ENCODE measurements around the gene RBM4.

The RBM4 gene

GRCh38 chr11:66651016-66651415 lies 12.5 kb downstream of the RBM4 start:
- DNase-seq (ENCODE audit: low read depth in 2 of 2), result no peak

DNA sequence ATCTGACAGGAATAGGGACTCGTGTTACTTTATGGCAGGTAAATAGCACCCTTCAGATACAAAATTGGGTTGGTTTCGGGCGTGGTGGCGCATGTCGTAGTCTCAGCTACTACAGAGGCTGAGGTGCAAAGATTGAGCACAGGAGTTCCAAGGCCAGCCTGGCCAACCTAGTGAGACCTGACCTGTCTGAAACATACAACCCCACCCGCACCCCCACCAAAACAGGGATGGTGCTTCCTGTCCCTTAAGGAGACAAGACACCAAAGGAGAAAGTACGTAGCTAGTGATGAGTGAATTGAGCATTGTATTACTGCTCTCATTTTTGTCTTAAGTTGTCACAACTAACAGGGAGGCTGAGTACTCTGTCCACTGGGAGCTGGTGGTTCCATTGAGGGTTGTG lies 14.1 kb downstream of the RBM4 start:
- no peak for DNase-seq (ENCODE audit: low read depth in 2 of 2)

DNA sequence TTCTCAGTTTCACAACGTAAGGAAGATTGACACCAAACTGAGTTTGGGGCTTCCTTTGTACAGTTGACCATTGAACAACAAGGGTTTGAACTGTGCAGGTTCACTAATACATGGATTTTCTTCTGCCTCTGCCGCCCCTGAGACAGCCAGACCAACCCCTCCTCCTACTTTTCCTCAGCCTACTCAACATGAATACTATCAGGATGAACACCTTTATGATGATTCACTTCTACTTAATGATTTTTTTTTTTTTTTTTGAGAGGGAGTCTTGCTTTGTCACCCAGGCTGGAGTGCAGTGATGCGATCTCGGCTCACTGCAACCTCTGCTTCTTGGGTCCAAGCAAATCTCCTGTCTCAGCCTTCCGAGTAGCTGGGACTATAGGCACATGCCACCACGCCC lies 14.6 kb downstream of the RBM4 start:
- DNase-seq (ENCODE audit: low read depth in 2 of 2), result no peak

DNA sequence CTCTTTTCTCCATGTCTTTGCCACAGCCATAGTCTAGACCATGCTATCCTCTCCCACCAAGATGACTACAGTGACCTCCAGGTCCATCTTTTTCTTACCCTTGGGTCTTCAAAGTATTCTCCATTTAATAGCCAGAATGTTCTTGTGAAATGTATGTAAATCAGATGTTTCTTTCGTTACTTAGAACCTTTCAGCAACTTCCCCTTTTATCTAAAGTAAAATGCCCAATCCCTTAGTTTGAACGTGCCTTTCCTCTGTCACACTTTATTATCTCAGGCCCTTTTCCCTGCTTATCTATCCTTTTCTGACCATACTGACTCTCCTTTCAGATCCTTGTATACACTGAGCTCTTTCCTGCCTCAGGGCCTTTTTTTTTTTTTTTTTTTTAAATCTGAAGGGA lies 21.3 kb downstream of the RBM4 start:
- no peak for DNase-seq (ENCODE audit: low read depth in 2 of 2)

DNA sequence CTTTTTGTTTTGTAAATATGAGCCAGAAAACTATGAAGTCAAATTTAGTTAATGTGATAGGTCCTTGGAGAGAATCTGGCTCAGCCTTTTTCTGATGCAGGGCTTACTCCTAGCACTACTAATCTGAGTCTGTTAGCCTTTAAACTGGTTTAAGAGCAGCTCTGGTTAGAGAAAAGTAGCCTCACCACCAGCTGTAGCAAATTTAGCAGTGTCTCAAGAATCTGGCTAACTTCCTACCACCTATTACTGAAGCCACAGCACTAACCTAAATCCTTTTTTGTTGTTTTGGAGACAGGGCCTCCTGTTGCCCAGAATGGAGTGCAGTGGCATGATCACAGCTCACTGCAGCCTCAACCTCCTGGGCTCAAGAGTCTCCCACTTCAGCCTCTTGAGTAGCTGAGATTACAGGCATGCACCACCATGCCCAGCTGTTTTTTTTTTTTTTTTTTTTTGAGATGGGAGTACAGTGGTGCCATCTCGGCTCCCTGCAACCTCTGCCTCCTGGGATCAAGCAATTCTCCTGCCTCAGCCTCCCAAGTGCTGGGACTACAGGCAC lies 25.3 kb downstream of the RBM4 start:
- DNase-seq (ENCODE audit: low read depth in 2 of 2), result no peak

DNA sequence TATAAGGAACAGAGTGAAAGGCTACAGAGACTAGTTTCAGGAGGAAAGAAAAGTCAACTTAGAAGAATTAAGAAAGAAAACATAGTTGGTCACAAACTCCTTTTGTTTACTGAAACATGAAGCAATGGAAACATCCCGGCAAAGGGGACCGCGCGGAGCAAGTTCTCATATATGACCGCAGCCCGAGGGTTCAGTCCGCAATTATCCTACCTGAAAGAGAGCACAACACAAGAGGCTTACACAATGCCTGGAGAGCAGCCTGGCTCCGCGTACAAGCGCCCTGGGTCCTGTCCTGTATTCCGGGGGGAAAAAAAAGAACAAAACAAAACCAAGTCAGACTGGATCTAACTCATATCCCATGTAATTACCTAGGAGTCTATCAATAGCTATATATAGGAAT lies 26.9 kb downstream of the RBM4 start:
- no peak for DNase-seq (ENCODE audit: low read depth in 2 of 2)

- DNase-seq (ENCODE audit: low read depth in 2 of 2), result no peak
These were observed 32.3 kb downstream of the RBM4 start for GRCh38 chr11:66670816-66671215.

- no peak for DNase-seq (ENCODE audit: low read depth in 2 of 2)
These were observed 36.6 kb downstream of the RBM4 start for GRCh38 chr11:66674964-66675602.

DNA sequence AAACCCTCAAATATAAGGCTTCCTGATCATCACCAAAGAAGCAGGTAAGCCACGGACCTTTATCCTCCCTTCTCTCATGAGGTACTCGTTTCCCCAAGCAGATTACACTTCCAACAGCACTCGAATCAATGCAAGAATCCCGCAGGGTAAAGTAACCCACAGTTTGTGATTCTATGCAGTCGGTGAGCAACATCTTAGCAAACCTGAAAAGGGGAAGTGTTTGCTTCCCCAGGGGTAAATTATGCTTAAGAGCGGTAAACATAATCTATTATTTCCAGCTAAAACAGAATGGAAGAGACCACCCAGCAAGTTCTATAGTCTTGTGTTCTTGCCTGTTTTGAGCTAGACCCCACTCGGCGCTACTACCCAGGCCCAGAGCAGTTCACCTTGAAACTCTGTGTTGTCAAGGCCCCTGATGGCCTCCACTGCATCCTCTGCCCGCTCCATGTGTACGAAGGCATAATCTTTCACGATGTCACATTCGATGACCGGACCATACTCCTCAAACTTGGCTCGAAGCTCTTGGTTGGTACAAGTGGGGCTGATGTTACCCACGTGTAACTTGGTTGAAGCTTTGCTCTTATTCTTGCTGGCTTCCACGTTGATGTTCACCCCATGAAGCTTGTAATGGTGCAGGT lies 37.9 kb downstream of the RBM4 start:
- no peak for DNase-seq (ENCODE audit: low read depth in 2 of 2)

DNA sequence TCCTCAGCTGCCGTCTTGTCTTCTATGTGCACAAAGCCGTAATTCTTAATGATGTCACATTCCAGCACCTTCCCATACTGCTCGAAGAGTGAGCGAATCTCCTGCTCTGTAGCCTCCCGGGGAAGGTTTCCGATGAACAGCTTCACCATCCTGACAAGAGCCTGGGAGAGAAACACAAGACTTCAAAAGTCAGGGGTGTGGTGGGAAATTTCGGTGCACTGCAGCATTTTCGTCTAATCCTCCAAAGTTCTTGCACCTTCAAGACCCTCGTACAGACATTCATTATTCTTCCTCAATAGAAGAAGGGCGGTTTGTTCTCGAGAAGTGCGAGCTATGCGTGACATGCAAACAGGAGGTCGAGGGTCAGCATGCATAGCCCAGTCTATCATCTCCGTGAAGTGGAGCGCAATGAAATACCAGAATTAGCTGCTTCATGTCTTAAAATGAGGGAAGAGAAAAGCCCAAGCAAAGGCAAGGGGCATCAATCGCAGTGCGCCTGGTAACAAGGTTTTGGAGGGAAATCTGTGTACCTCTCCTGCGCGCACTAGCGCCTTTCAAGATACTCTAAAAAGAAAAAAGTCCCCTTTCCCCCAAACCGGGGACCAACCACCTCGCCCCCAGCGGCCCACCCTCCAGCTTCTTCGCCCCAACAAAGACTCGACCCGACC lies 38.6 kb downstream of the RBM4 start:
- DNase-seq (ENCODE audit: low read depth in 2 of 2), result no peak

- peak; percentile 86 to 87 for DNase-seq (ENCODE audit: low read depth in 2 of 2)
These were observed 39.3 kb downstream of the RBM4 start, which contains the start of gene RBM4B for GRCh38 chr11:66677599-66678375. TSS of gene RBM4B (minus strand) at chr11:66677887. CDS start at chr11:66677079, 808 bp downstream.

GRCh38 chr11:66680966-66681645 lies 42.6 kb downstream of the RBM4 start:
- DNase-seq (ENCODE audit: low read depth in 2 of 2), result no peak

- no peak for DNase-seq (ENCODE audit: low read depth in 2 of 2)
These were observed 45.4 kb downstream of the RBM4 start for GRCh38 chr11:66683877-66684276.

DNA sequence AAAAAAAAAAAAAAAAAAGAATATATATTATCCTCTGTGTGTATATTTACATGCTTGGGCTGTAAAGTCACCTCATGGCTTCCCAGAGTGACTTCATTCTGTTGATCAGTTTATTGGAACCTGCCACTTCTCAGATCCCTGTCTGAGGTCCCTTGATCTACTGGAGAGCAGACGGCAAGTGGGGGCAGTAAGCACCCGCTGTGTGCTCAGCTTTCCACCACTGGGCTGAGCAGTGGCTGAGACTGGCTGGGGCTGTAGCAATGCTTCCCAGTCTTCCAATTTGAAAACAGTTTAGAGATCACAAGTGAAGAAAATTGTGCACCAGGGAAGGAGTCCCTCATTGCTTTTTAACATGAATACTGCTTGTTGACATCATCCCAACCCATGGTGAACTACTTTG lies 46.1 kb downstream of the RBM4 start:
- no peak for DNase-seq (ENCODE audit: low read depth in 2 of 2)

- no peak for DNase-seq (ENCODE audit: low read depth in 2 of 2)
These were observed 47.0 kb downstream of the RBM4 start for GRCh38 chr11:66685276-66686099.

GRCh38 chr11:66686100-66686785 lies 47.7 kb downstream of the RBM4 start:
- DNase-seq (ENCODE audit: low read depth in 2 of 2), result no peak

DNA sequence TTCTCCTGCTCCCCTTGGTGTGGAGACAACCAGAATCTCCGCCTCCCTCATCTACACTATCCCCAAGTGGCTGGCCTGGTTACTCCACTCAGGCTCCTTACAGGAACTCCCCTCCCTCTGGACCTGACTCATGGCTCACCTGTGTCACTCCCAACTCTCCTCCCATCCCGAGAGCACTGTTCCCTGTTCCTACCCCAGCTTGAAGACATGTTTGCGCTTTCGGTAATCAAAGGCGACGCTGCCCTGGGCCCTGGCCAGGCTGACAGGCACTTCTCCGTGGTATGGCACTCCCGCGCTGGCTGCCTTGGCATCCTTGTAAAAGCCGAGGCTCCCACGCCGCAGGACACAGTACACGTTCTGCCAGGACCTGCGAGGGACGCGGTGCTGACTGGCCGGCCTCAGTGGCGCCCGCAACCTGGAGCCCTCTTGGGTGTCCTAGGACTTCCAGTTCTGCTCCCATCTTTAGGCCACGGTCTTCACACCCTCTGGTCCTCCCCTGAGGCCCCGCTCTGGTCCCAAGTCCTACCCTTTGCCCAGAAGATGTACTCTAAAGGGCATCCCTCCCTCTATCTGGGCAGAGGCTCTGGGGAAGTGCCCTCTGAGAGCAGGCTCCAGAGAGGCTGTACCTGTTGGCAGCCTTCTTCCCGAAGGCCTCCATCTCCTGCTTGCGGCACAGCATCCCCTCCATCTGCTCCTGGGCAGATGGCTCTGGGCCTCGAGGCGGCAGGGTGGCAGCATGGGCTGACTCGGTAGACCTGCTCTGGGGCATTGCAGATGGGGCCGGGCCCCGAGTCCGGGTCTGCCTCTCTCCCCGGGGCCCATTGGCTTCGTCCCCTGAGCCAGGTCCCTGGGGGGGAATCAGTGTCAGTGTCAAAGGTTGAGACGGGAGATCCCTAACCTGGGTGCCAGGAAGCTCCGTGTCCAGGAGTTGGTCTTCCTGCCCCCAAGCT lies 48.6 kb downstream of the RBM4 start:
- DNase-seq (ENCODE audit: low read depth in 2 of 2), result no peak

- no peak for DNase-seq (ENCODE audit: low read depth in 2 of 2)
These were observed 49.4 kb downstream of the RBM4 start for GRCh38 chr11:66687831-66688281.

All from stimulated activated CD8-positive, alpha-beta memory T cell treated with anti-CD3 and anti-CD28 coated beads, Interleukin-15, amount 100 ng/mL, for 4 hours (primary cell).